PFSK-1 (cell line): ENCODE data around the gene IL17A.

Source experiments
- FOXP2 ChIP-seq: optimal IDR thresholded peaks from 2 replicates; pipeline ENCODE3; 2011; ENCODE audit warnings: borderline replicate concordance, control low read depth, inconsistent platforms; ENCODE audit not compliant: insufficient read depth; ENCODE audit errors: extremely low read length, extremely low read depth
- POLR2AphosphoS5 ChIP-seq: IDR thresholded peaks from 2 replicates; pipeline ENCODE4 v1.6.1; 2012; ENCODE audit warnings: low read depth, mild to moderate bottlenecking, control low read depth, low read length, moderate library complexity
- REST ChIP-seq, 2 experiments: IDR thresholded peaks; 2 replicates each; pipeline versions ENCODE4 v1.6.1 to v1.8.0; 2011 to 2012; ENCODE audit warnings: low read depth in 2 of 2, low read length in 2 of 2, control low read depth in 1 of 2, inconsistent platforms in 1 of 2, mild to moderate bottlenecking in 1 of 2, moderate library complexity in 1 of 2; ENCODE audit not compliant: insufficient read depth in 1 of 2
- SIN3A ChIP-seq: IDR thresholded peaks from 2 replicates; pipeline ENCODE4 v1.6.1; 2012; ENCODE audit warnings: mild to moderate bottlenecking, low read length, moderate library complexity, borderline replicate concordance; ENCODE audit not compliant: insufficient read depth
- TAF1 ChIP-seq: IDR thresholded peaks from 2 replicates; pipeline ENCODE4 v1.6.1; 2012; ENCODE audit warnings: low read length, control low read depth, borderline replicate concordance; ENCODE audit not compliant: insufficient read depth

IL17A gene

GRCh38 chr6:52142556-52142955, 43.6 kb upstream of the IL17A start:
- TF ChIP-seq FOXP2 = no peak
- TF ChIP-seq POLR2AphosphoS5 = no peak
- TF ChIP-seq SIN3A = no peak
- TF ChIP-seq REST (IDR thresholded peaks at IDR 0.05; ENCODE audit: insufficient read depth in 1 of 2, low read depth in 2 of 2, low read length in 2 of 2) = no peak
- TF ChIP-seq TAF1 = no peak

GRCh38 chr6:52143551-52143950, 42.6 kb upstream of the IL17A start:
- no peak for TF ChIP-seq FOXP2
- TF ChIP-seq SIN3A = no peak
- TF ChIP-seq REST (IDR thresholded peaks at IDR 0.05; ENCODE audit: insufficient read depth in 1 of 2, low read depth in 2 of 2, low read length in 2 of 2) = no peak
- TF ChIP-seq POLR2AphosphoS5 = no peak
- TF ChIP-seq TAF1 = no peak

- TF ChIP-seq TAF1 (no peak), POLR2AphosphoS5 (no peak), SIN3A (no peak), FOXP2 (no peak), REST (IDR thresholded peaks at IDR 0.05; ENCODE audit: insufficient read depth in 1 of 2, low read depth in 2 of 2, low read length in 2 of 2) (no peak)
These were observed 41.7 kb upstream of the IL17A start for GRCh38 chr6:52144196-52145076.

GRCh38 chr6:52146851-52147445, 39.2 kb upstream of the IL17A start:
- TF ChIP-seq POLR2AphosphoS5 (no peak), REST (IDR thresholded peaks at IDR 0.05; ENCODE audit: insufficient read depth in 1 of 2, low read depth in 2 of 2, low read length in 2 of 2) (peak; percentile 18 to 82; a peak in 2 of 4 replicates)
